GM10248 (cell line): ENCODE measurements around the gene DGCR8.

ENCODE experiments used
- CTCF ChIA-PET: fragments of 300-600 bp; sonication (Branson Sonifier 250); formaldehyde crosslinking; extraction: SDS; loops from one replicate; lab custom pipeline; 2021; ENCODE audit warnings: antibody characterized with exemption; lab: Yijun Ruan, JAX
- POLR2A ChIA-PET: fragments of 350-650 bp; sonication (Branson Sonifier 250); formaldehyde crosslinking; extraction: SDS; loops from one replicate; lab custom pipeline; 2020; ENCODE audit warnings: antibody characterized with exemption; lab: Yijun Ruan, JAX
- DNase-seq: peaks from one replicate; pipeline ENCODE4 v3.0.0; 2012; ENCODE audit errors: extremely low spot score
- TF ChIP-seq, protein P1 (sequence below): IDR thresholded peaks from 2 replicates; pipeline ENCODE4 v1.5.1; 2012; ENCODE audit warnings: mild to moderate bottlenecking, low read depth; ENCODE audit errors: extremely low read depth, missing control alignments, control extremely low read depth

DGCR8 gene

DNA sequence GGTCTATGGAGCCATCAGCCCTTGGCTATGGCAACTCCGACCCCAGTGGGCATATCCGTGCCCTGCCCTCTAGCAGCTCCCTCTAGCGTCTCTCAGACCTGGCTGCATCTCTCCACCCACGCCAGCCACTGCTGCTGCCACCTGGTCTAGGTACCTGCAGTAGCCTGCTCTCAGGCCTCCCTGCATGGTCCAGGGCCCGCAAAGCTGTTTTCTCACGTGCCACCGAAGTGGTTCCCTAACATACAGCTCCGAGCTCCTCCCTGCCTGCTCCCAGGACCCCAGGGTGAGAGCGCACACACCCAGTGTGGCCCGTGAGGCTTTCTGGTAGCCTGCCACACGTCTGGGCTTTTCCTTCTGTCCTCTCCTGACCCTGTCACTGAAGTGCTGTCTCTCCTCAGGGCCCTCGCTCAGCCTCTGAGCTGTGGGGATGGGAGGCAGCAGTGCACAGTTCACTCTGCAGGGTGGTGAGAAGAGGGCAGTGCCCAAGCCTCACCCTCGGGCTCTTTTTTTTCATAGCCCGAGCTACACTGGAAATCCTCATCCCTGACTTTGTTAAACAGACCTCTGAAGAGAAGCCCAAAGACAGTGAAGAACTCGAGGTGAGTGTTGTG is 14.3 kb downstream of the DGCR8 start:
- CTCF ChIA-PET, result interaction anchor here (0.9 to 1.7 kb wide), 3 partner anchors 9 to 27 kb away, joined by 4 to 6 read pairs (median 5); no protein-coding TSS in a partner anchor
- TF ChIP-seq, protein P1, sequence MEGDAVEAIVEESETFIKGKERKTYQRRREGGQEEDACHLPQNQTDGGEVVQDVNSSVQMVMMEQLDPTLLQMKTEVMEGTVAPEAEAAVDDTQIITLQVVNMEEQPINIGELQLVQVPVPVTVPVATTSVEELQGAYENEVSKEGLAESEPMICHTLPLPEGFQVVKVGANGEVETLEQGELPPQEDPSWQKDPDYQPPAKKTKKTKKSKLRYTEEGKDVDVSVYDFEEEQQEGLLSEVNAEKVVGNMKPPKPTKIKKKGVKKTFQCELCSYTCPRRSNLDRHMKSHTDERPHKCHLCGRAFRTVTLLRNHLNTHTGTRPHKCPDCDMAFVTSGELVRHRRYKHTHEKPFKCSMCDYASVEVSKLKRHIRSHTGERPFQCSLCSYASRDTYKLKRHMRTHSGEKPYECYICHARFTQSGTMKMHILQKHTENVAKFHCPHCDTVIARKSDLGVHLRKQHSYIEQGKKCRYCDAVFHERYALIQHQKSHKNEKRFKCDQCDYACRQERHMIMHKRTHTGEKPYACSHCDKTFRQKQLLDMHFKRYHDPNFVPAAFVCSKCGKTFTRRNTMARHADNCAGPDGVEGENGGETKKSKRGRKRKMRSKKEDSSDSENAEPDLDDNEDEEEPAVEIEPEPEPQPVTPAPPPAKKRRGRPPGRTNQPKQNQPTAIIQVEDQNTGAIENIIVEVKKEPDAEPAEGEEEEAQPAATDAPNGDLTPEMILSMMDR, result no peak
- POLR2A ChIA-PET, result interaction anchor here (0.6 kb wide), 1 partner anchor 433 kb away, joined by 3 read pairs; no protein-coding TSS in a partner anchor
- DNase-seq, result no peak

DNA sequence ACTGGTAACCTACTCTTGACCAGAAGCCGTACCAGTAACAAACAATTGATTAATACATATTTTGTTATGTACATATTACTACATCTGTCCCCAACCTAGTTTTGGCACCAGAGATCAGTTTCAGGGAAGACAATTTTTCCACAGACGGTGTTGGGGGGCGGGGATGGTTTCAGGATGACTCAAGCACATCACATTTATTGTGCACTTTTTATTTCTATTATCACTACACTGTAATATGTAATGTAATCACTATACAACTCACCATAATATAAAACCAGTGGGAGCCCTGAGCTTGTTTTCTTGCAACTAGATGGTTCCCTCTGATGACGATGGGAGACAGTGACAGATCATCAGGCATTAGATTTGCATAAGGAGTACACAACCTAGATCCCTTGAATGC is 15.5 kb downstream of the DGCR8 start:
- TF ChIP-seq, protein P1, result no peak
- ChIA-PET CTCF (interaction anchor here (1.7 kb wide), 1 partner anchor 28 kb away, joined by 5 read pairs; no protein-coding TSS in a partner anchor), POLR2A (no interaction called here)
- no peak for DNase-seq

DNA sequence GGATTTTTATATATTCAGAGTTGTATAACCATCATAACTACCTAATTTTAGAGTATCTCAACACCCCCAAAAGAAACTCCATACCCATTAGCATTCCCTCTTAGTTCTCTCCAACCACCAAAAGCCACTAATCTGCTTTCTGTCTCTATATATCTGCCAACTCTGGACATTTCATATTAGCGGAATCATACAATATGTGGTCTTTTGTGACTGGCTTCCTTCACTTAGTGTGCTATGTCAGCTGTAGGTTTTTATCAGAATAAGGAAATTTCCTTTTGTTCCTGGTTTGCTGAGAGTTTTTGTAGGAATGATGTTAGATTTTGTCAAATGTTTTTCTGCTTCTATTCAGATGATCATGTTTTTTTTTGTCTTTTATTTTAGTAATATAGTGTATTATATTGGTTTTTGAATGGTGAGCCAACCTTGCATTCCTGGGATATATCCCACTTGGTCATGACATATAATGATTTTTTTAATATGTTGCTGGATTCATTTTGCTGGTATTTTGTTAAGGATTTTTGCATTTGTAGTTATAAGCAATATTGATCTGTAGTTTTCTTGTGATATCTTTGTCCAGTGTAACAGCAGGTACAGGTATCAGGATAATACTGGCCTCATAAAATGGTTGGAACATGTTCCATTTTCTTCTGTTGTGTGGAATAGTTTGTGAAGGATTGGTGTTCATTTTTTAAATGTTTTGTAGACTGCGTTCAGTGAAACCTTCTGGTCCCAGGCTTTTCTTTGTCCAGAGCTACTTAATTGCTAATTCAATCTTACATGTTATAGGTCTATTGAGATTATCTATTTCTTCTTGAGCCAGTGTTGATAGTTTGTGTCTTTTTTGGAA is 16.8 kb downstream of the DGCR8 start:
- TF ChIP-seq, protein P1, result no peak
- no peak for DNase-seq
- POLR2A ChIA-PET, result no interaction called here
- CTCF ChIA-PET, result no interaction called here

DNA sequence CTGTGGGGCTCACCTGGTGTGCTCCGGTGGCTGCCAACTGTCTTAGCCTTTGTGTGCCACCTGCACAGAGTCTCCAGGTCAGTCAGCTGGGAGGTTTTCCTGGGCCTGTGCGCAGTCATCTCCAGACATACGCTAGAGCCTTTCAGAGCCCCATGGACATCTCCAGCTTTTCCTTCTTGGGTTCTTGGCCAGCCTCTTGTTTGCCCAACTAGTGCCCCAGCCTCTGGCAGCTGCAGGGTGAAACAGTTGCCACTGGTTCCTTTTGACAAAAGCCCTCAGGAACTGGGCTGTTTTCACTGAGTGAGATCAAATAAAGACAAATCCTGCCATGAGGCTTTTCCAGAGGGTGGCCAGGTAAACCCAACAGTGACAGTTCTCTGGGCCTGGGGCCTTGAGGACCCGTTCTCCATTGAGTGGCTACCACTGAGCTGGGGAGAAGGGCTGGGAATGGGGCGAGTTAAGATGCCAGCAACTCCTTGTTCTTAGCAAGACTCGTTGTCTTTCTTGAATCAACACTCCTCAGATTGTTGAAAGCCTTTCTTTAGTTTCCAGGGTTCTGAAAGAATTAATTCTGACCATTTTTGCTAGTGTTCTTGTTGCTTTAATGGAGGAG is 19.2 kb downstream of the DGCR8 start:
- CTCF ChIA-PET, result no interaction called here

DNA sequence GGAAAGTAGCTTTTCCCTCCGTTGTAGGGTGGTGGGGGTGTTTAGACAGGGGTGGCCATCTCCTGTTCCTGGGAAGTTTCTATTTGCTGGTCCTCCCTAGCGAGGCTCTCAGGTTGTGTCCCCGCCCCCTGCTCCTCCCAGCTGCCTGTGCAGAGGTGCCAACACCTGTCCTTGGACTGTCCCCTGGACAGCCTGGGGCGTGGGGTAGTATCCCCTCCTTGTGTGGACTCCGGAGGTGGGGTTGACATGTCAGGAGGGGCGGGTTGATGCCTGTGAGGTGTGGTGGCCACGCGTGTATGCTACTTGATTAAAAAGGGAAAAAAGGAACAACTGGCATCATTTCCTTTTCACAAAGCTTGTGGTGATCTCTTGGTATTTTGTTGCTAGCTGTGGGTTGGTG is 21.6 kb downstream of the DGCR8 start:
- ChIA-PET POLR2A (no interaction called here), CTCF (interaction anchor here (0.9 to 1.1 kb wide), 2 partner anchors 11 to 28 kb away, joined by 3 read pairs; no protein-coding TSS in a partner anchor)
- no peak for DNase-seq

More for the DNA sequence above, 19.2 kb downstream of the DGCR8 start:
- no peak for DNase-seq
- POLR2A ChIA-PET, result no interaction called here
- TF ChIP-seq, protein P1, result no peak

DNA sequence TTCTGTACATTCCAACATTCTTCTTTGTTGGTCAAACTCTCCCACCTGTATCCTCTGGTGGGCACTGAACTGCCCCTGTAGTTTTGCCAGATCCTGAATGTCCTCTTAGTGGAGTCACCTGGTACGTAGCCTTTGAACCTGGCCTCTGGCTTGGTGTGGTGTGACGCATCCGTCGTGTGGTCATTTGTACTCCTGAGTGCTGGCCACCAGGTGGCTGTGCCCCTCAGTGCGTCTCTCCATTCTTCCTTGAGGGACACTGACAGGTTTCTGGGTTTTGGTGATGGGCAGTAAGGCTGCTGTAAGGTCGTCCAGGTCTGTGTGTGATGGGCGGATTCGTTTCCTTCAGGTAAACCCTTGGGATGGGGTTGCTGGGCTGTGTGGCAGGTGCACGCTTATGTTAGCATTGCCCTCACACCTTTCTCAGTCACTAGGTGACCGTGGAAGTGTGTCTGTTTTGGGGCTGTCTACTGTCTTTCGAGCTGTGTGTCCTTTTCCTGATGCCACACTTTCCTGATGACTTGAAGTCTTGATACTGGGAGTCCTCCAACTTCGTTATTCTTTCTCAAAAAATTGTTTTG is 22.3 kb downstream of the DGCR8 start:
- POLR2A ChIA-PET, result no interaction called here
- DNase-seq, result no peak
- TF ChIP-seq, protein P1, result no peak
- CTCF ChIA-PET, result no interaction called here

More for the DNA sequence above, 21.6 kb downstream of the DGCR8 start:
- TF ChIP-seq, protein P1, result no peak
